Mesendoderm (in vitro differentiated cells): Measurements from ENCODE around the gene RHBDF1.

ENCODE experiments used
- DNase-seq: peaks from one replicate; pipeline ENCODE4 v3.0.0; 2013
- H2AK5ac ChIP-seq: 2 replicates; pipeline ENCODE4 v1.6.1; 2013; ENCODE audit warnings: low read length, inconsistent platforms
- H2BK120ac ChIP-seq: 2 replicates; pipeline ENCODE4 v1.6.1; 2013; ENCODE audit warnings: low read depth, mild to moderate bottlenecking, low read length, moderate library complexity, mixed read lengths
- H2BK15ac ChIP-seq: replicated peaks from 2 replicates; pipeline ENCODE4 v1.6.1; 2013; ENCODE audit warnings: low read depth, mild to moderate bottlenecking, moderate library complexity
- H2BK5ac ChIP-seq: 2 replicates; pipeline ENCODE4 v1.6.1; 2013; ENCODE audit warnings: low read length, inconsistent platforms
- H3K18ac ChIP-seq: 2 replicates; pipeline ENCODE4 v1.6.1; 2013; ENCODE audit warnings: mild to moderate bottlenecking, low read length, mixed read lengths
- H3K23ac ChIP-seq: one replicate; pipeline ENCODE4 v1.6.1; 2013; ENCODE audit warnings: low read length
- H3K27ac ChIP-seq: 2 replicates; pipeline ENCODE4 v1.5.1; 2013; ENCODE audit warnings: low read depth, mild to moderate bottlenecking, inconsistent platforms, low read length, moderate library complexity
- H3K27me3 ChIP-seq: 2 replicates; pipeline ENCODE4 v1.6.1; 2013; ENCODE audit warnings: low read length, control low read depth, mild to moderate bottlenecking, inconsistent platforms; ENCODE audit not compliant: insufficient read depth, poor library complexity
- H3K36me3 ChIP-seq: 2 replicates; pipeline ENCODE4 v1.6.1; 2013; ENCODE audit warnings: low read length, inconsistent platforms; ENCODE audit not compliant: control insufficient read depth, insufficient read depth
- H3K4ac ChIP-seq: one replicate; pipeline ENCODE4 v1.6.1; 2013; ENCODE audit warnings: low read depth, mild to moderate bottlenecking, low read length, moderate library complexity
- H3K4me1 ChIP-seq: 2 replicates; pipeline ENCODE4 v1.6.1; 2013; ENCODE audit warnings: low read depth, low read length, inconsistent platforms; ENCODE audit not compliant: control insufficient read depth
- H3K4me2 ChIP-seq: 2 replicates; pipeline ENCODE4 v1.6.1; 2013; ENCODE audit warnings: low read length
- H3K4me3 ChIP-seq: 2 replicates; pipeline ENCODE4 v1.5.1; 2013; ENCODE audit warnings: mild to moderate bottlenecking, low read length
- H3K56ac ChIP-seq: one replicate; pipeline ENCODE4 v1.6.1; 2013; ENCODE audit warnings: low read length
- H3K79me1 ChIP-seq: 2 replicates; pipeline ENCODE4 v1.6.1; 2013; ENCODE audit warnings: low read length, inconsistent platforms
- H3K79me2 ChIP-seq: 2 replicates; pipeline ENCODE4 v1.6.1; 2013; ENCODE audit warnings: mild to moderate bottlenecking, low read length; ENCODE audit not compliant: control insufficient read depth, insufficient read depth
- H3K9ac ChIP-seq: 2 replicates; pipeline ENCODE4 v1.6.1; 2013; ENCODE audit warnings: low read length, inconsistent platforms
- H4K5ac ChIP-seq: one replicate; pipeline ENCODE4 v1.6.1; 2013; ENCODE audit warnings: low read length
- H4K8ac ChIP-seq: one replicate; pipeline ENCODE4 v1.6.1; 2013; ENCODE audit warnings: low read depth, mild to moderate bottlenecking, control low read depth, low read length, moderate library complexity
- WGBS: extraction: QIAGEN DNeasy Blood & Tissue Kit; methylation state at CpG from one replicate; pipeline ENCODE4 v1.1.7; 2013; ENCODE audit warnings: low lambda C conversion rate, missing lambda C conversion rate; ENCODE audit not compliant: insufficient coverage; ENCODE audit errors: extremely low coverage; 5-methylcytosine and 5-hydroxymethylcytosine counted together

The RHBDF1 gene

GRCh38 chr16:105521-105920, 33.1 kb upstream of the RHBDF1 start:
- Histone ChIP-seq H3K27me3 (no peaks in the 10 kb centered on the region), H2BK5ac (no peak overlapping the region), H2BK120ac (no peak overlapping the region), H3K4me2 (no peak overlapping the region), H3K27ac (no peak overlapping the region), H3K79me2 (no peaks in the 10 kb centered on the region), H2AK5ac (no peak overlapping the region), H2BK15ac (no peak overlapping the region), H3K4me3 (no peak overlapping the region), H3K79me1 (no peaks in the 10 kb centered on the region), H3K4ac (no peak overlapping the region), H3K36me3 (peaks cover 1% of the 10 kb centered on the region), H4K8ac (no peak overlapping the region), H3K23ac (no peak overlapping the region), H3K18ac (no peak overlapping the region), H3K9ac (no peak overlapping the region), H4K5ac (no peak overlapping the region), H3K56ac (no peak overlapping the region), H3K4me1 (no peaks in the 10 kb centered on the region)
- WGBS = no CpG with 5 or more reads among the region's 6 CpGs
- DNase-seq = peak; percentile 31

- DNase-seq = no peak
- Histone ChIP-seq H3K4me3 (no peak overlapping the region), H4K5ac (no peak overlapping the region), H3K27ac (no peak overlapping the region), H2BK15ac (no peak overlapping the region), H3K4me1 (no peaks in the 10 kb centered on the region), H3K9ac (no peak overlapping the region), H3K18ac (no peak overlapping the region), H3K4ac (no peak overlapping the region), H2BK120ac (no peak overlapping the region), H3K79me1 (no peaks in the 10 kb centered on the region), H3K23ac (no peak overlapping the region), H2BK5ac (no peak overlapping the region), H3K4me2 (no peak overlapping the region), H3K27me3 (no peaks in the 10 kb centered on the region), H4K8ac (no peak overlapping the region), H2AK5ac (no peak overlapping the region), H3K79me2 (no peaks in the 10 kb centered on the region), H3K56ac (no peak overlapping the region), H3K36me3 (peaks cover 1% of the 10 kb centered on the region)
- no CpG with 5 or more reads among the region's 3 CpGs for WGBS
Observed at GRCh38 chr16:104928-105327, 32.5 kb upstream of the RHBDF1 start.

GRCh38 chr16:104355-104754, 31.9 kb upstream of the RHBDF1 start:
- no peak overlapping the region for H3K4me3 ChIP-seq
- no peak overlapping the region for H3K27ac ChIP-seq
- H2BK120ac ChIP-seq = no peak overlapping the region
- no peaks in the 10 kb centered on the region for H3K79me2 ChIP-seq
- H4K5ac ChIP-seq = no peak overlapping the region
- no peak overlapping the region for H4K8ac ChIP-seq
- WGBS = no CpG with 5 or more reads among the region's 5 CpGs
- H3K4me1 ChIP-seq = no peaks in the 10 kb centered on the region
- no peak overlapping the region for H3K56ac ChIP-seq
- no peak overlapping the region for H3K9ac ChIP-seq
- H3K79me1 ChIP-seq = no peaks in the 10 kb centered on the region
- H2BK15ac ChIP-seq = no peak overlapping the region
- H3K23ac ChIP-seq = no peak overlapping the region
- no peak overlapping the region for H2BK5ac ChIP-seq
- DNase-seq = no peak
- H3K36me3 ChIP-seq = peaks cover 1% of the 10 kb centered on the region
- no peak overlapping the region for H2AK5ac ChIP-seq
- H3K18ac ChIP-seq = no peak overlapping the region
- H3K4me2 ChIP-seq = no peak overlapping the region
- H3K4ac ChIP-seq = no peak overlapping the region
- no peaks in the 10 kb centered on the region for H3K27me3 ChIP-seq

- no peak overlapping the region for H3K56ac ChIP-seq
- H3K79me1 ChIP-seq = no peaks in the 10 kb centered on the region
- no peak overlapping the region for H3K4me2 ChIP-seq
- H3K27ac ChIP-seq = no peak overlapping the region
- H3K9ac ChIP-seq = no peak overlapping the region
- no peaks in the 10 kb centered on the region for H3K36me3 ChIP-seq
- no peak overlapping the region for H3K23ac ChIP-seq
- H4K5ac ChIP-seq = no peak overlapping the region
- no peak overlapping the region for H3K4ac ChIP-seq
- H4K8ac ChIP-seq = no peak overlapping the region
- no peak overlapping the region for H2BK15ac ChIP-seq
- H2AK5ac ChIP-seq = no peak overlapping the region
- no CpG with 5 or more reads among the region's 19 CpGs for WGBS
- H3K4me1 ChIP-seq = no peaks in the 10 kb centered on the region
- no peak overlapping the region for H3K4me3 ChIP-seq
- H2BK5ac ChIP-seq = no peak overlapping the region
- H3K18ac ChIP-seq = no peak overlapping the region
- H3K27me3 ChIP-seq = no peaks in the 10 kb centered on the region
- no peaks in the 10 kb centered on the region for H3K79me2 ChIP-seq
- H2BK120ac ChIP-seq = no peak overlapping the region
- no peak for DNase-seq
Observed at GRCh38 chr16:102060-102855, 29.8 kb upstream of the RHBDF1 start.

- H3K27me3 ChIP-seq = no peaks in the 10 kb centered on the region
- H2BK120ac ChIP-seq = no peak overlapping the region
- no CpG with 5 or more reads among the region's 6 CpGs for WGBS
Observed at GRCh38 chr16:101586-101985, 29.2 kb upstream of the RHBDF1 start.

GRCh38 chr16:100989-101388, 28.6 kb upstream of the RHBDF1 start:
- DNase-seq = no peak
- Histone ChIP-seq H4K5ac (no peak overlapping the region), H3K4me1 (peaks cover 1% of the 10 kb centered on the region), H3K36me3 (no peaks in the 10 kb centered on the region), H3K4me2 (no peak overlapping the region), H3K23ac (no peak overlapping the region), H3K27me3 (no peaks in the 10 kb centered on the region), H2BK120ac (no peak overlapping the region), H2BK5ac (no peak overlapping the region), H4K8ac (no peak overlapping the region), H3K18ac (no peak overlapping the region), H2BK15ac (no peak overlapping the region), H3K9ac (no peak overlapping the region), H3K27ac (no peak overlapping the region), H3K4ac (no peak overlapping the region), H3K4me3 (no peak overlapping the region), H3K56ac (no peak overlapping the region), H3K79me2 (no peaks in the 10 kb centered on the region), H2AK5ac (no peak overlapping the region), H3K79me1 (no peaks in the 10 kb centered on the region)
- WGBS = no CpG with 5 or more reads among the region's 5 CpGs

More at GRCh38 chr16:101586-101985, 29.2 kb upstream of the RHBDF1 start:
- H3K27ac ChIP-seq = no peak overlapping the region
- no peaks in the 10 kb centered on the region for H3K79me1 ChIP-seq
- H2BK15ac ChIP-seq = no peak overlapping the region
- H3K9ac ChIP-seq = no peak overlapping the region
- no peaks in the 10 kb centered on the region for H3K79me2 ChIP-seq
- H3K18ac ChIP-seq = no peak overlapping the region
- no peaks in the 10 kb centered on the region for H3K36me3 ChIP-seq
- H3K4me1 ChIP-seq = no peaks in the 10 kb centered on the region
- no peak overlapping the region for H3K56ac ChIP-seq
- no peak overlapping the region for H3K4me2 ChIP-seq
- H4K8ac ChIP-seq = no peak overlapping the region
- no peak for DNase-seq
- H2BK5ac ChIP-seq = no peak overlapping the region
- no peak overlapping the region for H4K5ac ChIP-seq
- H2AK5ac ChIP-seq = no peak overlapping the region
- no peak overlapping the region for H3K4ac ChIP-seq
- H3K4me3 ChIP-seq = no peak overlapping the region
- no peak overlapping the region for H3K23ac ChIP-seq
